HG03025 (cell line): Measurements from ENCODE around the gene CST4.
A peak's percentile ranks its signal among the peaks of the same experiment; 100 is the strongest.
"Not testable (repeated sequence)": the region's sequence is repeated elsewhere in the genome, so short reads cannot be mapped to it uniquely, and the experiment has no call there.

Source experiments
- ATAC-seq: cut with Tn5 transposase; IDR thresholded peaks from one replicate; pipeline ENCODE4 v1.9.1; 2021; ENCODE audit warnings: mild to moderate bottlenecking, moderate library complexity; ENCODE audit not compliant: unreplicated experiment, low FRiP score

Gene CST4

DNA sequence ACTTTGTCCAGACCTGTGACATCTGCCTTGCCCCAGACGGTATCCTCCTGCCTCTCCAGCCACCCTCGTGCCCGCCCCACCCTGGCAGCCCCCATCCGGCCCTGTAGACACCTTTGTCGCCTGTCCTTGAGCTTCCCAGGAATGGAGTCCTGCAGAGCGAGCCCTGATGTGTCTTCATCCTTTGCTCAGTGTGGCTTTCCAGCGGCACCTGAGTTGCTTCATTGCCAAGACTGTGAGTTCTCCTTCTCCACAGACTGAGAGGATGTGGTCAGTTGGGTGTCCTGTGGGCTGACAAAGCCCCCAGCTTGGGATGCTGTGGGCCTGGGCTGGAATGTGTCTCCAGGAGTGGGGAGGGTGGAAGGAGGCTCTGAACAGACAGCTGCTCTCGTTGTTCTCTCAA, 1.7 kb upstream of the CST4 start:
- ATAC-seq: no peak

DNA sequence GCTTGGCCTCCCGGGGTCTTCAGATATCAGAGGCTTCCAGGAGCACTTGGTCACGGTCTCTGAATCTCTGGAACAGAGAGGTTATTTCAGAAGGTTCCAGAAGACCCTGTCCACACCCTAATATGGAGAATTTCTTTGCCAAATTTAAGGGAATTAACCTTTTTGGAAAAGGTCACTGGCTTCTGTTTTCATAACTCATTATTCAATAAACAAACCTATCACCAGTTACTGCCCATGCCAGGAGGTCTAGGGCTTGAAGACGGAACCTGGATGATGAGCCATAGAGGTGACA, 507 bp upstream of the CST4 start:
- ATAC-seq: no peak

DNA sequence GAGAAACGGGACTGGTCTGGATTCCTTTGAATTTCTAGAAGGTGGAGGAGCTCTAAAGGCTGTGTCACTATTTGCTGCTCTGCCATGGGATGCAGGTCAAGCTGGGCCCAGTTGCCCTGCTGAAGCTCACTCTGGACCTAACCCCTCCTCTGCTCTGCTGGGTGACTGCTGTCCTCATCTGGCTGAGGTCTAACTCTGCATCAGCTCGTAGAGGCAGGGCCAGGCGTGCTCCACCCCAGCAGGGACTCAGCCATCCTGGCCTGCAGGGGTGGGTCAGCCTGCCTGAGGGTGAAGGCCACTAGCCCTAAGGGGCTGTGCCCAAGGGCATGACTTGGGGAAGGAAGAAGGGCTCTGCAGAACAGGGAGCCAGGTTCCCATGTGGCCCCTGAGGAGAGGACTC, 852 bp downstream of the CST4 start:
- ATAC-seq: no peak

GRCh38 chr20:23686046-23686750, 2.6 kb downstream of the CST4 start:
- ATAC-seq: no peak

DNA sequence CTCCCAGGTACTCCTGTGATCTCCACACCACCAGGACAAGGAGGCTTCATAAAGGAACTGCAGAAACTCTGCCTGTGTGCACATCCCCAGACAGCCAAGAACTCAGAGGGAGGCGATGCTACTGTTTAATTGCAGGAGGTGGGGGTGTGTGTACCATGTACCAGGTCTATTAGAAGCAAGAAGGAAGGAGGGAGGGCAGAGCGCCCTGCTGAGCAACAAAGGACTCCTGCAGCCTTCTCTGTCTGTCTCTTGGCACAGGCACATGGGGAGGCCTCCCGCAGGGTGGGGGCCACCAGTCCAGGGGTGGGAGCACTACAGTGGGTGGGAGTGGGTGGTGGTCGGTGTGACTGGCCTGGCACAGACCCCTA, 3.3 kb downstream of the CST4 start:
- ATAC-seq: not testable (repeated sequence)

DNA sequence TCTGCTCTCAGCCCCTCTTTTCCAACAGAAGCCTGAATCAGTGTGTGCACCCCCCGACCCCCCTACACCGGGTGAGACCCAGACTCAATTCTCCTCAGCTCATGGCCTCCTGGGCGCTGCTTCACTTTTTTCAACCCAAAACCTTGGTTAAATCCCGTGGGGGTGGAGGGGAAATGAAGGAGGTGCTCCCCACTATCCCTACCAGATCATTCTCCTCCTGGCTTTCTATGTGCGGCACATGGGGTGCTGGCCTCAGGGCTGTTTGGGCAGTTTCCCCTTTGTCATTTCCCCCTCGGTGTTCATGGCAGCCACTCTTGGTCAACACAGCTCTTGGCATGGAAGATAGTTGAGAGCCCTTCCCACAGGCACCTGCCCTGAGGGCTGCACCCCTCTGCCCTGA, 4.6 kb downstream of the CST4 start:
- no peak for ATAC-seq

DNA sequence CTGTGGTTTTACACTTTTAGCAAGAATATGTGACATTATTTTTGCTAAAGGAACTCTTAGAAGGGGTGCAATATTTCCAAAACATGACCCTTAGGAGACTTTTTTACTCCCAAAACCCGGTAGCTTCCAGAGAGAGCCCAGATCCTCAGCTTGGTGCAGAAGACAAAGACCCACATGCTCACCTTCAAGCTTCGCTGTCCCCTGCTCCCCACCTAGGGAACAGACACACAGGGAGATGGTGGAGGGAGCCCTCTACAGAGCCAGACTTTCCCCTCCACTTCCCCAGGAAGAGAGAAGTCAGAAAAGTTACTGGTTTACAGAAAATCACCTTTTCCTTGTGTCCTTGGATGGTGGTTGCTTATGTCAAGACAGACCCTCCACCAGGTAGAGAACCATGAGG, 5.0 kb downstream of the CST4 start:
- no peak for ATAC-seq

GRCh38 chr20:23683281-23683680, 5.6 kb downstream of the CST4 start:
- no peak for ATAC-seq

DNA sequence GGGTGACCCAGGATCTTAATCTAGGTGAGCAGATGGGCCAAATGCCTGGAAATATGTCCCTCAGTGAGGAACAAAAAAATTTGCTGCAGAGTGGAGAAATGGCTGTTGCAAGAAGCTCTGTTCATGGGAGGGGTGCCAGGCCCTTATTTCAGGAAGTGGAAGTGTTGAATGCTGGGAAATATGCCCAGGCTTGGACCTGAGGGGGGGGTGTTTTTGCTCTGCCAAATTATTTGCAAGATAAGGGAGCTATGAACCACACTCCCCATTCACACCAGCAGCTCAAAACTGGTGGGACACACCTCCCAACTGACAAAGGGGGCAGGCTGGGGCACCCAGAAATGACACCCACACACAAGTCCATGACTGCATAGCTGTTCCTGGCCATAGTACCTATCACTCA, 8.7 kb downstream of the CST4 start:
- ATAC-seq: no peak

- ATAC-seq: no peak
Observed at GRCh38 chr20:23679133-23680092, 9.4 kb downstream of the CST4 start.

- ATAC-seq: no peak
Observed at GRCh38 chr20:23673209-23673608, 15.6 kb downstream of the CST4 start.

DNA sequence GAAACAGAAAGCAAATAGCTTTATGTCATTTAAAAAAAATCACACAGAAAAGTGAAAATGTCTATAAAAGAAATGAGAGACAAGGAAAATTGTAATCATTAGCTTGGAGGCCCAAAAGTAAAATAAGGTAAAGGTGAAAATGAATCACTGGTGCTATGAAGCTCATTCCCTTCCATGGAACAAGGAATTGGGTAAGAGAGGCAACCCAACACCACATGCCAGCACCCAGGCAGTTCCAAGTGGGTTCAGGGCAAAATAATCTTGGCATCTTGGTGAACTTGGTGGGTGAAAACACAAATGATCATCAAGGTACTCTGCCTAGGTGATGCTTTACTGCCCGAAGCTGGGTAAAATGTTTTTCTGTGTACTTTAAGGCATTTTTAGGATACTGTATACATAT, 16.7 kb downstream of the CST4 start:
- ATAC-seq: no peak

DNA sequence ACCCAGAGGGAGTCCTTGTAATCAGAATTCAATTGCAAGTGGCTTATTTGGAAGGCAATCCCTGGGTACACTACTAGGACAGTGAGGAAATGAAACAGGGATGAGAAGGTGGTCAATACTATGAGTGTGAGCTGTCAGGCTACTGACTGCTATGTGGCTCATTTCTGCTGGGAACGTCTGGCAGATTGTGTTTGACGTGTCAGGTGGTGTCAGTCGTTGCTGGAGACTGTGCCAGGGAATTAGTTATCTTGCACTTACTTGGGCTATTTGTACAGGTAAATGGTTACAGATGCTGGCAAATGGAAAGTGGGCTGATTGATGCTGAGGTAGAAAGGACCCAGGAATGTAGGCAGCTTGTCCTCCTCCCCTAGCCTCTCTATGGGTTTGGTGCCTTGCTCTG, 17.4 kb downstream of the CST4 start:
- no peak for ATAC-seq

- ATAC-seq: no peak
Observed at GRCh38 chr20:23670361-23670760, 18.5 kb downstream of the CST4 start.

DNA sequence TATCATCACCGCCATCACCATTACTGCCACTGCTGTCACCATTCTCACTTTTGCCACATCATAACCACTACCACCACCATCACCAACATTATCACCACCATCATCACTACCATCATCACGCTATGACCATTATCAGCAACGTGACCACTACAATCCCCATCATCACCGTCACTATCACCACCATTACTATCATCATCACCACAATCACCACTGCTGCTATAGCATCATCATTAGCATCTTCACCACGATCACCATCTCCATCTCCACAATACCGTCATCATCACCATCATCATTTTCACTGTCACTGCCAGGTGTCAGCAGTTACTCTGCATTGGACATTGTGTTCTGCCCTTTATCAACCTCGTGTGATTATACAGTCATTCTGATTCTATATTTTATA, 19.0 kb downstream of the CST4 start:
- ATAC-seq: no peak

DNA sequence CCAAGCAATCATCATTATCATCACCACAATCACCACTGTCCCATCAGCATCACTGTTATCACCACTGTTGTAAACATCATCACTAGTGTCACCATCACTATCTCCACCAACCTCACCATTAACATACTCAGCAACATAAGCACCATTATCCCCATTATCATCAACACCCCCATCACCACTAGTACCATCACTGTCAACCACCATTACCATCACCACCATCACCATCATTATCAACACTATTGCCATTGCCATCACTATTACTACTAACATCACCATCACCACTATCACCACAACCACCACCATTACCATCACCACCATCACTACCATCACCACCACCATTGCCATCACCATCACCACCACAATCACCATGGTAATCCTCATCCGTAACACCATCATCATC, 19.5 kb downstream of the CST4 start:
- ATAC-seq: no peak

DNA sequence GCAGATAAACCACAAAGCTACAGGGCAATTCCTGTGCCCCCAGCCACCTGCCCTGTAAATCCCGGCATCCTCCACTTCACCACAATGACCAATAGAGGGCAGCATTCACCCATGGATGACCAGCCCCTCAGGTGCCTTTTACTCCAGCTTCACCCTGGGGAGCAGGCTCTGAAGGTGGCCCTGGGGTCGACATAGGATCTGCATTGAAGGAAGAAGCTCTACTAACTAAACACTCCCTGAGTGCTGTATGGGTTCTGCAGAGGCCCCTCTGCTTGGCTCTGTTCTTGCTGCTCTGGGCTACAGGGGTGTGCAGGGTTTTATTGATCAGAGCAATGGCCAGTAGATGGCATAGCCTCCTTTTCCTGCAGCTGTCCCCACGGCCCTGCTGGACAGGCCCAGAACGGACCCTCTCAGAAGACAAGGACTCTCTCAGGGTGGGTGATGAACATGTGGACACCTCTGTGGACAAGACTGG, 20.3 kb downstream of the CST4 start:
- ATAC-seq: peak; percentile 45

- ATAC-seq: no peak
Observed at GRCh38 chr20:23667666-23668065, 21.2 kb downstream of the CST4 start.

- no peak for ATAC-seq
Observed at GRCh38 chr20:23666698-23667097, 22.1 kb downstream of the CST4 start.

DNA sequence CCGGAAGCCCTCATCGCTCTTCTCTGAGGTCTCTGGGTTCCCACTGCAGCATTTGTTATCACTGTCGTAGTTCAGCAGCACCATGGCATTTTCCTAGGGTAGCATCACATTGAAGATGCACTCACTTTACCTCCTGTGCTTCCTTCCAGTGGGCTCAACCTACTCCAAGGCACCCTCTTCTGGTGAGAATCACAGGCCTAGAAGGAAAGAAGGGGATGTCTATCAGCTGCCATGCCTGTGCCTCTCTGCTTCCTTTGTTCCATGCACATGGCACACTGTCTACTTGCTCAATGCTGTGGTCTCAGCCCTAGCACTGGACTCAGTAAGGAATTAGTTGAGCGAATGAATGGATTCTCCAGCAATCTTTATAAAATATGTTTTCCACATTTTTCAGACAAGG, 22.6 kb downstream of the CST4 start:
- ATAC-seq: no peak

DNA sequence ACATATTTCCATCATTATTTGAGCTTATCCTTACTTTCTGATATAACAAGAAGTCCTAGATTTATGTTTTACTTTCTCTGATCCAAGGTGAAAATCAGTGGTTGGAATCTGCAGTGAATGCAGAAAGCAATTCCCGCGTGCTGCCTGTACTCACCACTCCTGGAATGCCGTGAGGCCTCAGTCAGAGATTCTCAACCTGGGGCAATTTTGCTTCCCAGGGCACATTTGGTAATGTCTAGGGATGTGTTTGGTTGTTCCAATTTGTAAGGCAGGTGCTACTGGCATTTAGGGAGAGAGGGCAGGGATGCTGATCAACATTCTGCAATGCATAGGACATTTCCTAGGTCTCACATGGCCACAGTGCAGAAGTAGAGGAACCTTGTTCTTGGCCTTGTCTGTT, 23.9 kb downstream of the CST4 start:
- no peak for ATAC-seq

DNA sequence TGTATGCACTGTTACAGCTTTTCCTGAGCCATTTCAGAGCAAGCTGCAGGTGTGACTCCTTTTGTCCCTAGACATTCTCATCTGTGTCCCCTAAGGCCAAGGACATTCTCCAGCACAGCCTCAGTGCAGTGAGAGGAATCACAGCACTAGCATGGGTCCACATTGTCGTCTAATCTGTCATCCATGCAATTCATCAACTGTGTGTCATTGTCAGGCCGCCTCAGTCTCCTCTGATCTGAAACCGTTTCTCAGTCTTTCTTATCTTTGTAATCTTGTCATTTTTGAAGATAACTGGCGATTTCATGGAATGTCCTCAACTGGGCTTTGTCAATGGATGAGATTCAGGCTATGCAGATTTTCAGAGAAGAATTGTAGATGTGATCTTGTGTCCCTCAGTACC, 24.8 kb downstream of the CST4 start:
- ATAC-seq: not testable (repeated sequence)
